Erythroblast (primary cell): ENCODE data around the gene FASTK.
A peak's percentile ranks its signal among the peaks of the same experiment; 100 is the strongest.

ENCODE experiments used
- DNase-seq, 2 experiments: peaks; one replicate each; lab custom pipeline; 2025; lab: John Stamatoyannopoulos, UW
- GATA1 ChIP-seq: IDR thresholded peaks from 2 replicates; pipeline ENCODE4 v1.6.1; 2011; ENCODE audit warnings: low read depth, mild to moderate bottlenecking, control low read depth, low read length, moderate library complexity
- POLR2A ChIP-seq: IDR thresholded peaks from 2 replicates; pipeline ENCODE4 v1.6.1; 2011; ENCODE audit warnings: mild to moderate bottlenecking, low read length

FASTK gene

GRCh38 chr7:151064454-151064853 lies 16.2 kb downstream of the FASTK start:
- TF ChIP-seq GATA1 = no peak
- no peak for TF ChIP-seq POLR2A
- DNase-seq = no peak

GRCh38 chr7:151063212-151063561 lies 17.4 kb downstream of the FASTK start:
- TF ChIP-seq POLR2A = no peak
- TF ChIP-seq GATA1 = no peak
- no peak for DNase-seq

GRCh38 chr7:151062399-151063211 lies 18.0 kb downstream of the FASTK start:
- peak; percentile 36 to 44 for DNase-seq
- TF ChIP-seq POLR2A (no peak), GATA1 (no peak)

- no peak for DNase-seq
- TF ChIP-seq POLR2A = no peak
- no peak for TF ChIP-seq GATA1
Measured at GRCh38 chr7:151062111-151062398, 18.6 kb downstream of the FASTK start.

GRCh38 chr7:151061213-151062110 lies 19.1 kb downstream of the FASTK start:
- no peak for DNase-seq
- TF ChIP-seq GATA1 (no peak), POLR2A (no peak)

- TF ChIP-seq POLR2A = peak; percentile 46
- TF ChIP-seq GATA1 = no peak
Measured at GRCh38 chr7:151060416-151061212, 20.0 kb downstream of the FASTK start.

GRCh38 chr7:151060113-151060415 lies 20.5 kb downstream of the FASTK start:
- TF ChIP-seq GATA1 = no peak
- no peak for TF ChIP-seq POLR2A
- DNase-seq = no peak

More at GRCh38 chr7:151060416-151061212, 20.0 kb downstream of the FASTK start:
- DNase-seq = peak; percentile 34 to 38

GRCh38 chr7:151059367-151060112 lies 21.1 kb downstream of the FASTK start, which contains the start of gene SLC4A2:
Gene SLC4A2 (plus strand): TSS chr7:151059589. CDS start chr7:151061988, 2,399 bp downstream.
- DNase-seq = peak; percentile 76 to 82
- TF ChIP-seq GATA1 (no peak), POLR2A (peak; percentile 53)

GRCh38 chr7:151058781-151059366 lies 21.7 kb downstream of the FASTK start:
- peak; percentile 50 to 65 for DNase-seq
- TF ChIP-seq GATA1 (no peak), POLR2A (no peak)

GRCh38 chr7:151057989-151058780 lies 22.4 kb downstream of the FASTK start:
- TF ChIP-seq POLR2A (peak; percentile 78), GATA1 (no peak)
- peak; percentile 98 to 99 for DNase-seq

GRCh38 chr7:151057506-151057988 lies 23.1 kb downstream of the FASTK start, which contains the start of gene CDK5:
Gene CDK5 (minus strand): TSS chr7:151057897. CDS start chr7:151057848, 49 bp downstream.
- DNase-seq = no peak

More at GRCh38 chr7:151057506-151057988, 23.1 kb downstream of the FASTK start, which contains the start of gene CDK5:
- TF ChIP-seq POLR2A (no peak), GATA1 (no peak)
